H9 (cell line): Measurements from ENCODE around the gene ATG4B. TPM values are rescaled to one million over a fixed set of nuclear protein-coding genes. Genes with fewer than 3 reads are reported as not detected.

ENCODE experiments used
- DNase-seq: peaks from one replicate; pipeline ENCODE4 v3.0.0-alpha.2; 2017
- H2AFZ ChIP-seq: one replicate; pipeline ENCODE4 v1.6.1; 2013; ENCODE audit warnings: mild to moderate bottlenecking, low read length, control low read depth, moderate library complexity
- H2AK5ac ChIP-seq: 2 replicates; pipeline ENCODE4 v1.6.1; 2013; ENCODE audit warnings: low read length, control low read depth, mixed read lengths; ENCODE audit not compliant: insufficient read length
- H2BK120ac ChIP-seq: one replicate; pipeline ENCODE4 v1.6.1; 2013; ENCODE audit warnings: low read depth, mild to moderate bottlenecking, low read length, control low read depth, inconsistent platforms; ENCODE audit not compliant: poor library complexity, severe bottlenecking
- H2BK12ac ChIP-seq: 2 replicates; pipeline ENCODE4 v1.6.1; 2013; ENCODE audit warnings: low read length, control low read depth, mixed read lengths, low read depth; ENCODE audit not compliant: insufficient read length
- H2BK15ac ChIP-seq: 2 replicates; pipeline ENCODE4 v1.6.1; 2013; ENCODE audit warnings: low read depth, low read length, control low read depth
- H2BK20ac ChIP-seq: one replicate; pipeline ENCODE4 v1.6.1; 2013; ENCODE audit warnings: low read depth, mild to moderate bottlenecking, low read length, control low read depth, inconsistent platforms; ENCODE audit not compliant: poor library complexity, severe bottlenecking
- H2BK5ac ChIP-seq: 2 replicates; pipeline ENCODE4 v1.6.1; 2013; ENCODE audit warnings: low read length, control low read depth, mixed read lengths; ENCODE audit not compliant: insufficient read length
- H3K14ac ChIP-seq: 2 replicates; pipeline ENCODE4 v1.6.1; 2013; ENCODE audit warnings: low read length, control low read depth; ENCODE audit not compliant: insufficient read depth
- H3K18ac ChIP-seq: 2 replicates; pipeline ENCODE4 v1.6.1; 2013; ENCODE audit warnings: low read depth, mild to moderate bottlenecking, mixed read lengths, low read length, control low read depth; ENCODE audit not compliant: insufficient read length
- H3K23ac ChIP-seq: 2 replicates; pipeline ENCODE4 v1.6.1; 2013; ENCODE audit warnings: low read length, control low read depth, mixed read lengths, low read depth; ENCODE audit not compliant: insufficient read length
- H3K23me2 ChIP-seq: 2 replicates; pipeline ENCODE4 v1.6.1; 2013; ENCODE audit warnings: low read depth, mild to moderate bottlenecking, mixed read lengths, low read length, control low read depth; ENCODE audit not compliant: insufficient read length, poor library complexity, severe bottlenecking
- H3K27ac ChIP-seq: 2 replicates; pipeline ENCODE4 v1.5.1; 2013; ENCODE audit warnings: low read length, control low read depth, mixed read lengths, low read depth; ENCODE audit not compliant: insufficient read length
- H3K27me3 ChIP-seq: 2 replicates; pipeline ENCODE4 v1.6.1; 2013; ENCODE audit warnings: low read length, control low read depth, inconsistent platforms; ENCODE audit not compliant: insufficient read depth
- H3K4ac ChIP-seq: 2 replicates; pipeline ENCODE4 v1.6.1; 2013; ENCODE audit warnings: low read depth, mild to moderate bottlenecking, control low read depth, inconsistent platforms, low read length, moderate library complexity
- H3K4me1 ChIP-seq: 2 replicates; pipeline ENCODE4 v1.6.1; 2013; ENCODE audit warnings: low read length, control low read depth, inconsistent platforms; ENCODE audit not compliant: insufficient read depth
- H3K4me2 ChIP-seq: 2 replicates; pipeline ENCODE4 v1.6.1; 2013; ENCODE audit warnings: low read length, control low read depth, mixed read lengths; ENCODE audit not compliant: insufficient read length, insufficient read depth
- H3K56ac ChIP-seq: 2 replicates; pipeline ENCODE4 v1.6.1; 2013; ENCODE audit warnings: low read depth, mild to moderate bottlenecking, mixed read lengths, low read length, control low read depth; ENCODE audit not compliant: insufficient read length
- H3K79me1 ChIP-seq: 2 replicates; pipeline ENCODE4 v1.6.1; 2013; ENCODE audit warnings: low read depth, mild to moderate bottlenecking, moderate library complexity, low read length, control low read depth, inconsistent platforms; ENCODE audit not compliant: insufficient read depth, poor library complexity, severe bottlenecking
- H3K79me2 ChIP-seq: 2 replicates; pipeline ENCODE4 v1.6.1; 2013; ENCODE audit warnings: low read length, control low read depth, inconsistent platforms; ENCODE audit not compliant: insufficient read depth
- H3K9ac ChIP-seq: 2 replicates; pipeline ENCODE4 v1.6.1; 2013; ENCODE audit warnings: low read length, control low read depth, mixed read lengths; ENCODE audit not compliant: insufficient read length; ENCODE audit errors: extremely low read depth
- H3K9me3 ChIP-seq: one replicate; pipeline ENCODE4 v1.6.1; 2013; ENCODE audit warnings: low read depth, low read length, inconsistent platforms; ENCODE audit not compliant: control insufficient read depth
- H3T11ph ChIP-seq: one replicate; pipeline ENCODE4 v1.6.1; 2013; ENCODE audit warnings: mild to moderate bottlenecking, low read length, control low read depth, inconsistent platforms
- H4K20me1 ChIP-seq: one replicate; pipeline ENCODE4 v1.6.1; 2013; ENCODE audit not compliant: control insufficient read depth, insufficient read length, insufficient read depth
- H4K5ac ChIP-seq: 2 replicates; pipeline ENCODE4 v1.6.1; 2013; ENCODE audit warnings: low read depth, mild to moderate bottlenecking, mixed read lengths, low read length, control low read depth; ENCODE audit not compliant: insufficient read length
- H4K8ac ChIP-seq: replicated peaks from 2 replicates; pipeline ENCODE4 v1.6.1; 2013; ENCODE audit warnings: low read length, control low read depth, mixed read lengths, low read depth; ENCODE audit not compliant: insufficient read length
- H4K91ac ChIP-seq: 2 replicates; pipeline ENCODE4 v1.6.1; 2013; ENCODE audit warnings: low read depth, mild to moderate bottlenecking, moderate library complexity, mixed read lengths, low read length, control low read depth; ENCODE audit not compliant: insufficient read length
- H3K27ac Mint-ChIP-seq, 3 experiments: 2 replicates in 2 of 3; 3 replicates in 1 of 3; pipeline ENCODE4 v1.8.0; 2020 to 2021; ENCODE audit warnings: mixed read lengths in 3 of 3, mild to moderate bottlenecking in 1 of 3, moderate library complexity in 1 of 3
- H3K27me3 Mint-ChIP-seq: 2 replicates; pipeline ENCODE4 v1.8.0; 2021; ENCODE audit warnings: low read depth, mild to moderate bottlenecking, moderate library complexity, mixed read lengths
- H3K36me3 Mint-ChIP-seq, 3 experiments: 2 replicates in 2 of 3; 3 replicates in 1 of 3; pipeline ENCODE4 v1.8.0; 2020 to 2021; ENCODE audit warnings: low read depth in 3 of 3, mixed read lengths in 3 of 3; ENCODE audit not compliant: insufficient read depth in 1 of 3
- H3K4me1 Mint-ChIP-seq, 2 experiments: 2 replicates each; pipeline ENCODE4 v1.8.0; 2020; ENCODE audit warnings: mixed read lengths in 2 of 2
- H3K4me3 Mint-ChIP-seq, 2 experiments: 2 replicates in 1 of 2; 3 replicates in 1 of 2; pipeline ENCODE4 v1.8.0; 2020 to 2021; ENCODE audit warnings: mild to moderate bottlenecking in 2 of 2, mixed read lengths in 2 of 2, moderate library complexity in 1 of 2
- H3K9me3 Mint-ChIP-seq, 2 experiments: 2 replicates in 1 of 2; 3 replicates in 1 of 2; pipeline ENCODE4 v1.8.0; 2020; ENCODE audit warnings: mild to moderate bottlenecking in 2 of 2, mixed read lengths in 2 of 2, moderate library complexity in 1 of 2
- WGBS: extraction: QIAGEN DNeasy Blood & Tissue Kit; methylation state at CpG from one replicate; pipeline ENCODE4 v1.1.7; 2013; ENCODE audit warnings: missing lambda C conversion rate, low lambda C conversion rate, mixed read lengths; ENCODE audit not compliant: insufficient read length; ENCODE audit errors: extremely low coverage; 5-methylcytosine and 5-hydroxymethylcytosine counted together
- total RNA-seq: library from RNA; stranded (reverse); gene quantifications from 2 replicates; pipeline ENCODE4 v1.2.1, GENCODE V29; 2021
- TF ChIP-seq, protein P1 (sequence below): fragments of 200-600 bp; sonication (generic); conservative IDR thresholded peaks from 3 replicates; pipeline ENCODE4 v1.8.0; 2021; ENCODE audit warnings: antibody characterized with exemption, mild to moderate bottlenecking

Gene ATG4B
- total RNA-seq, 1 experiment from 2014 or later: 105 TPM

- Histone ChIP-seq H3T11ph (no peak overlapping the region), H2BK20ac (no peak overlapping the region), H3K79me1 (no peaks in the 10 kb centered on the region), H4K91ac (no peak overlapping the region), H2AK5ac (no peak overlapping the region), H3K4ac (no peak overlapping the region), H3K18ac (no peak overlapping the region), H4K20me1 (no peaks in the 10 kb centered on the region), H3K27ac (no peak overlapping the region), H3K23me2 (no peaks in the 10 kb centered on the region), H2BK15ac (no peak overlapping the region), H4K5ac (no peak overlapping the region), H2BK12ac (no peak overlapping the region), H2BK120ac (no peak overlapping the region), H3K23ac (no peak overlapping the region), H3K4me1 (no peaks in the 10 kb centered on the region), H2BK5ac (no peak overlapping the region), H4K8ac (no peak overlapping the region), H3K56ac (no peak overlapping the region), H3K9ac (no peak overlapping the region), H3K14ac (no peak overlapping the region), H3K79me2 (peaks cover 4% of the 10 kb centered on the region; the same call in 1 of the 2 replicates), H2AFZ (no peak overlapping the region), H3K27me3 (no peaks in the 10 kb centered on the region), H3K4me2 (no peak overlapping the region), H3K9me3 (no peaks in the 10 kb centered on the region)
- TF ChIP-seq, protein P1, sequence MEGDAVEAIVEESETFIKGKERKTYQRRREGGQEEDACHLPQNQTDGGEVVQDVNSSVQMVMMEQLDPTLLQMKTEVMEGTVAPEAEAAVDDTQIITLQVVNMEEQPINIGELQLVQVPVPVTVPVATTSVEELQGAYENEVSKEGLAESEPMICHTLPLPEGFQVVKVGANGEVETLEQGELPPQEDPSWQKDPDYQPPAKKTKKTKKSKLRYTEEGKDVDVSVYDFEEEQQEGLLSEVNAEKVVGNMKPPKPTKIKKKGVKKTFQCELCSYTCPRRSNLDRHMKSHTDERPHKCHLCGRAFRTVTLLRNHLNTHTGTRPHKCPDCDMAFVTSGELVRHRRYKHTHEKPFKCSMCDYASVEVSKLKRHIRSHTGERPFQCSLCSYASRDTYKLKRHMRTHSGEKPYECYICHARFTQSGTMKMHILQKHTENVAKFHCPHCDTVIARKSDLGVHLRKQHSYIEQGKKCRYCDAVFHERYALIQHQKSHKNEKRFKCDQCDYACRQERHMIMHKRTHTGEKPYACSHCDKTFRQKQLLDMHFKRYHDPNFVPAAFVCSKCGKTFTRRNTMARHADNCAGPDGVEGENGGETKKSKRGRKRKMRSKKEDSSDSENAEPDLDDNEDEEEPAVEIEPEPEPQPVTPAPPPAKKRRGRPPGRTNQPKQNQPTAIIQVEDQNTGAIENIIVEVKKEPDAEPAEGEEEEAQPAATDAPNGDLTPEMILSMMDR: no peak
- no CpG with 5 or more reads among the region's 14 CpGs for WGBS
- H3K36me3 Mint-ChIP-seq: peaks cover 41 to 90% (median 84%) of the 10 kb centered on the region in 3 experiments
- H3K9me3 Mint-ChIP-seq: peaks cover 0 to 1% of the 10 kb centered on the region in 2 experiments; a peak in 1 of 5 replicates
- peaks cover 5 to 7% of the 10 kb centered on the region in 2 experiments for H3K4me1 Mint-ChIP-seq
- no peak for DNase-seq
- no peaks in the 10 kb centered on the region for H3K27me3 Mint-ChIP-seq
- no peak overlapping the region for H3K4me3 Mint-ChIP-seq
- no peak overlapping the region for H3K27ac Mint-ChIP-seq
Measured at GRCh38 chr2:241680827-241681599, 43.5 kb downstream of the ATG4B start.
